HEK293 (cell line): ENCODE data around the gene KIAA0825.

ENCODE experiments used
- TF ChIP-seq, protein P1 (sequence below): fragments of 450-650 bp; formaldehyde crosslinking; IDR thresholded peaks from 2 replicates; pipeline ENCODE4 v1.5.1; 2016; ENCODE audit warnings: missing biosample characterization, missing genetic modification characterization
- TF ChIP-seq, protein P2 (sequence below): fragments of 450-650 bp; formaldehyde crosslinking; IDR thresholded peaks from 2 replicates; pipeline ENCODE4 v1.5.1; 2016; ENCODE audit warnings: missing biosample characterization, missing genetic modification characterization

- TF ChIP-seq, protein P1, sequence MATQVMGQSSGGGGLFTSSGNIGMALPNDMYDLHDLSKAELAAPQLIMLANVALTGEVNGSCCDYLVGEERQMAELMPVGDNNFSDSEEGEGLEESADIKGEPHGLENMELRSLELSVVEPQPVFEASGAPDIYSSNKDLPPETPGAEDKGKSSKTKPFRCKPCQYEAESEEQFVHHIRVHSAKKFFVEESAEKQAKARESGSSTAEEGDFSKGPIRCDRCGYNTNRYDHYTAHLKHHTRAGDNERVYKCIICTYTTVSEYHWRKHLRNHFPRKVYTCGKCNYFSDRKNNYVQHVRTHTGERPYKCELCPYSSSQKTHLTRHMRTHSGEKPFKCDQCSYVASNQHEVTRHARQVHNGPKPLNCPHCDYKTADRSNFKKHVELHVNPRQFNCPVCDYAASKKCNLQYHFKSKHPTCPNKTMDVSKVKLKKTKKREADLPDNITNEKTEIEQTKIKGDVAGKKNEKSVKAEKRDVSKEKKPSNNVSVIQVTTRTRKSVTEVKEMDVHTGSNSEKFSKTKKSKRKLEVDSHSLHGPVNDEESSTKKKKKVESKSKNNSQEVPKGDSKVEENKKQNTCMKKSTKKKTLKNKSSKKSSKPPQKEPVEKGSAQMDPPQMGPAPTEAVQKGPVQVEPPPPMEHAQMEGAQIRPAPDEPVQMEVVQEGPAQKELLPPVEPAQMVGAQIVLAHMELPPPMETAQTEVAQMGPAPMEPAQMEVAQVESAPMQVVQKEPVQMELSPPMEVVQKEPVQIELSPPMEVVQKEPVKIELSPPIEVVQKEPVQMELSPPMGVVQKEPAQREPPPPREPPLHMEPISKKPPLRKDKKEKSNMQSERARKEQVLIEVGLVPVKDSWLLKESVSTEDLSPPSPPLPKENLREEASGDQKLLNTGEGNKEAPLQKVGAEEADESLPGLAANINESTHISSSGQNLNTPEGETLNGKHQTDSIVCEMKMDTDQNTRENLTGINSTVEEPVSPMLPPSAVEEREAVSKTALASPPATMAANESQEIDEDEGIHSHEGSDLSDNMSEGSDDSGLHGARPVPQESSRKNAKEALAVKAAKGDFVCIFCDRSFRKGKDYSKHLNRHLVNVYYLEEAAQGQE, result no peak
- TF ChIP-seq, protein P2, sequence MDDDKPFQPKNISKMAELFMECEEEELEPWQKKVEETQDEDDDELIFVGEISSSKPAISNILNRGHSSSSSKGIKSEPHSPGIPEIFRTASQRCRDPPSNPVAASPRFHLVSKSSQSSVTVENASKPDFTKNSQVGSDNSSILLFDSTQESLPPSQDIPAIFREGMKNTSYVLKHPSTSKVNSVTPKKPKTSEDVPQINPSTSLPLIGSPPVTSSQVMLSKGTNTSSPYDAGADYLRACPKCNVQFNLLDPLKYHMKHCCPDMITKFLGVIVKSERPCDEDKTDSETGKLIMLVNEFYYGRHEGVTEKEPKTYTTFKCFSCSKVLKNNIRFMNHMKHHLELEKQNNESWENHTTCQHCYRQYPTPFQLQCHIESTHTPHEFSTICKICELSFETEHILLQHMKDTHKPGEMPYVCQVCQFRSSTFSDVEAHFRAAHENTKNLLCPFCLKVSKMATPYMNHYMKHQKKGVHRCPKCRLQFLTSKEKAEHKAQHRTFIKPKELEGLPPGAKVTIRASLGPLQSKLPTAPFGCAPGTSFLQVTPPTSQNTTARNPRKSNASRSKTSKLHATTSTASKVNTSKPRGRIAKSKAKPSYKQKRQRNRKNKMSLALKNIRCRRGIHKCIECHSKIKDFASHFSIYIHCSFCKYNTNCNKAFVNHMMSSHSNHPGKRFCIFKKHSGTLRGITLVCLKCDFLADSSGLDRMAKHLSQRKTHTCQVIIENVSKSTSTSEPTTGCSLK, result no peak
Measured at GRCh38 chr5:94540856-94541494, 77.4 kb downstream of the KIAA0825 start.
